GM12874 (cell line): ENCODE results near the gene WDR5B.

Experiments used
- CTCF ChIP-seq: IDR thresholded peaks from 2 replicates; pipeline ENCODE4 v1.5.1; 2011; ENCODE audit warnings: low read depth, mild to moderate bottlenecking, control low read depth, low read length, moderate library complexity; ENCODE audit not compliant: insufficient read depth

WDR5B gene

DNA sequence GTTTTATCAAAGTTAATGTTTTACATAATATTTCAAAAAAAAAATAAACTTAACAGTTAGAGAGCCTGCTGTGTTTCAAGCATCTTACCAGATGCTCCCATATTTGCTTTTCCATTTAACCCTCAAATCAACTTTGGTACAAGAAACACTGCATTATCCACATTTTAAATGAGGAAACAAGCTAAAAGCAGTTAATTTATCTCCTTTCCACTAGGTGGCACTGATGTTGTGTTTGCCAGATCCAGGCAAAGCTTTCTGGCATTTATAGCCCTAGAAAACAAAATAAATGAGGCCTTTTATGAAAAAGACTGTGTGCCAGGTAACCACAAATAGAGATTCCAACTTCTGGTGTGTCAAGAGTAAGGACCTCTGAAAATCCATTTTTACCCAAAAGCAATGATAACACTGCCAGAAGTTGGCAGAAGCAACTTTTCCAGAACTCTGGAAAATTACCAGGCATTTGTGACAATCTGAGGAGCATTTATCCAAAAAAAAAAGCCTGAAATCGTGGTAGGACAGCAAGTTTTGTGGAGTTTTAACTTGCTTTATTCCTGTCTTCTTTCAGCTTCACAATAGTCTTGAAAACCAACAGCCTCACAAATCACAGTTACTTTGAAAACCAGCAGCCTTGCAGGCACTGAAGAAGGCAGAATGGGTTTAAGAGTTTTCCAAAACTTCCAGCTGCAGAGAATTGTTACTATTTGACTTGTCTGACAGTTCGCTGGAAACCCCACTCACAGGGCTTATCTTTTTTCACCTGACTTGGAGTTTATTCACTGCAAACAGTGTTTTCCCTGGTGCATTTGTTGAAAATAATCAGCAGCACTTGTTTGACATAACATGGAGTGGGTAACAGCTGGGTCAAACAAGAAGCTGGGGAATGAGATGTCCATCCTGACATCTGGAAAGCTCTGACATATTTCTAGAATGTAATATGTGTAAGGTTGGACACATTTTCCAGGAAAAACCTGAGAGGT lies 22.7 kb downstream of the WDR5B start:
- TF ChIP-seq CTCF: peak; percentile 61

GRCh38 chr3:122391681-122392446 lies 24.0 kb downstream of the WDR5B start:
- no peak for TF ChIP-seq CTCF

DNA sequence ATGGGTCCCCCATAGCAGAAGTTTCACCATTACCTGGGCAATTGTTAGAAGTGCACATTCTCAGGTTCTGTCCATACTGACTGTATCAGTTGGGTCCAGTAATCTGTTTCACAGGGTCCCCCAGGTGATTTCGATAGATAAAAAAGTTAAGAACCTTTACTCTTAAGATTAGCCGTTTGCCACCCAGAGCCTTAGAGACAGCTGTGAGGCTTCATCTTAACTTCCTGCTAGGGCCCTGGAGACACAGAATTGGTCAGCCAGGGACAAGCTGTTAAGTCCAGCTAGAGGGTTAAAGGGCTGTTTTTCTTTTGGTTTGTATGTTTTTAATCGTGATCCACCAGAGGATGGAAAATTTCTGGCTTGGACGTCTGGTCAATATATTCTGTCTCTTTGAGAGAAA lies 25.2 kb downstream of the WDR5B start:
- no peak for TF ChIP-seq CTCF

DNA sequence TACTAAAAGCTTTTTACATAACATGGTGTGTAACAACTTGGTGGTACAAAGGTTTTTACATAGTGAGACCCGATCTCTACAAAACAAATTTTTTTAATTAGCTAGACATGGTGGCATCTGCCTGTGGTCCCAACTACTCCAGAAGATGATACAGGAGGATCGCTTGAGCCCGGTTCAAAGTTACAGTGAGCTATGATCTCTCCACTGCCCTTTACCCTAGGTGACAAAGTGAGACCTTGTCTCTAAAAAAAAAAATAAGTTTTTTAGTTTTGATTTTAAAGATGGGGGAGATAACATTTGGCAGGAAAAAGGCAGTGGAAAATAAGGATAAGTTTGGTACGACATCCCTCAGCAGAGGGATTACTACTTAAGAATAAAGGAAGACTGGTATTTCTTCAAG lies 26.0 kb downstream of the WDR5B start:
- no peak for TF ChIP-seq CTCF

GRCh38 chr3:122389197-122389596 lies 26.7 kb downstream of the WDR5B start:
- no peak for TF ChIP-seq CTCF

DNA sequence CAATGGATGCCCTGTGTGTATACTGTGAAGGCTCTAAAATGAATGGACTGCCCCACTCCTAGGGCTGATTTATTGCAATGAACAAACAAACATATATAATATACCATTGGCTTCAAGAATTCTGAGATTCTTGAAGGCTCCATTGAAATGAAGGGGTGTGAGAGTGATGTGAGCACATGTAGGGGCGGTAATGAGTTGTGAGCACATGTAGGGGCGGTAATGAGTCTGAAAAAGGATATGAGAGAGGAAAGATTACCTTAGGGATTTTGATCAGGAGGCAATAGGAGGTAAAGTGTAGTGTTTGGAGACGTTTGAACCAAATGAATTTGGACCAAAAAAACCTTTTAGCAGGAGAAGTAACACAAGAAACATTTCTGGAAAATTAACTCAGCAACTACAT lies 28.2 kb downstream of the WDR5B start:
- TF ChIP-seq CTCF: no peak

DNA sequence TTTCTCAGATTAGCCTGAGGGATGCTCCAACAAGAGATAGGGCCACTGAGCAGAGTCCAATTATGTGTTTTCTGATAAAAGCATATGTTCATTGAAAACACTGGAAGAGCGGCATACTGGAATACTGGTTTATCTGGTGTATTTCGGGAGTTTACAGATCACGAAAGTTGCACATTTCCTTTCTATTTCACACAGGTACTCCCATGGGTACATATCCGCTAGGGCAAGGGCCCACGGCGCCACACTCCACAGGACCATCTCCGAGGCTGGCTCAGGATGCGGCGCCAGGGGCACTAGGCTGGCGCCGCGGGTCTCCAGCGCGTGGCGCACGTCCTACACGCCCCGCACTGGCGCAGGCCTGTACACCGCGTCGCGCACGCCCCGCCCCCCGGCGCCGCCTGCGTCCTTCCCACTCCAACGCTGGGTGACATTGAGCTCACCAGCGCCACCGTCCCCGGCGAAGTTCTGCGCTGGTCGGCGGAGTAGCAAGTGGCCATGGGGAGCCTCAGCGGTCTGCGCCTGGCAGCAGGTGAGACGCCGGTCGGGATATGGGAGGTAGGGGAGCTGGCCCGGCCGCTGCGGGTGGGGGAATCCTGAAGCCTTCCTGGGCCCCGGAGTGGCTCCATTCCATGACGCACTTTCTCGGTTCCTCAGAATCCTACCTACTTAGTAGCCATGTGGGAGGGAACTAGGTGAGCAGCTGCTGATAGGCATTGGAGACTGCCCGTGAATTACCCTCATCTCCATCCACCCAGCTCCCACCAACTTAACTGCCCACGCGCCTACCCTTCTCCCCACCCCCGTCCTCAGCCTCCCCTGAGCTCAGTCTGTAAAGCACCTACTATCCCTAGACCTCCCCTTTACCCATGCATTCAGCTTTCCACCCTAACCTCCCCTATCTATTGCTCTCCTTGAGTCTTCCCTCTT lies 31.8 kb downstream of the WDR5B start, which contains the start of gene FAM162A:
TSS of gene FAM162A (plus strand) at position 412 of the 927 bp plus-strand sequence. CDS start at position 496, 84 bp downstream.
- peak; percentile 75 for TF ChIP-seq CTCF
